ENCODE results near the gene MN1.

Gene MN1

GRCh38 chr22:27842669-27843431 lies 41.3 kb upstream of the MN1 start:
- Histone ChIP-seq H3K9me3 (ENCODE audit: insufficient read depth, low read length) (no peaks in the 10 kb centered on the region), H3K27me3 (ENCODE audit: low read length) (no peaks in the 10 kb centered on the region), H3K4me2 (ENCODE audit: low read depth, low read length, poor library complexity, severe bottlenecking) (no peak overlapping the region), H3K36me3 (ENCODE audit: low read length) (no peaks in the 10 kb centered on the region), H2AFZ (ENCODE audit: low read depth, low read length, severe bottlenecking) (no peak overlapping the region), H3K9me2 (replicated peaks; ENCODE audit: insufficient read depth, low read length) (no peaks in the 10 kb centered on the region), H3K4me3 (ENCODE audit: insufficient read depth, low read length, poor library complexity, severe bottlenecking) (no peak overlapping the region), H3K79me2 (ENCODE audit: insufficient read depth, low read length) (no peaks in the 10 kb centered on the region), H3F3A (ENCODE audit: insufficient read depth) (no peaks in the 10 kb centered on the region), H3K9ac (ENCODE audit: low read length) (no peak overlapping the region), H4K20me1 (ENCODE audit: low read depth, low read length) (no peaks in the 10 kb centered on the region), H3K27ac (ENCODE audit: low read depth, low read length) (no peak overlapping the region)
- TF ChIP-seq EZH2phosphoT487 (conservative IDR thresholded peaks at IDR 0.05; ENCODE audit: low read length) (no peak), CTCF (IDR thresholded peaks at IDR 0.05; ENCODE audit: insufficient read depth, low read length, poor library complexity, severe bottlenecking) (no peak)

GRCh38 chr22:27842201-27842600 lies 40.6 kb upstream of the MN1 start:
- Histone ChIP-seq H3K9me3 (ENCODE audit: insufficient read depth, low read length) (no peaks in the 10 kb centered on the region), H3K4me2 (ENCODE audit: low read depth, low read length, poor library complexity, severe bottlenecking) (no peak overlapping the region), H3K36me3 (ENCODE audit: low read length) (no peaks in the 10 kb centered on the region), H3K27me3 (ENCODE audit: low read length) (no peaks in the 10 kb centered on the region), H3F3A (ENCODE audit: insufficient read depth) (no peaks in the 10 kb centered on the region), H4K20me1 (ENCODE audit: low read depth, low read length) (no peaks in the 10 kb centered on the region), H3K9me2 (replicated peaks; ENCODE audit: insufficient read depth, low read length) (no peaks in the 10 kb centered on the region), H3K79me2 (ENCODE audit: insufficient read depth, low read length) (no peaks in the 10 kb centered on the region), H3K4me3 (ENCODE audit: insufficient read depth, low read length, poor library complexity, severe bottlenecking) (no peak overlapping the region), H3K27ac (ENCODE audit: low read depth, low read length) (no peak overlapping the region), H3K9ac (ENCODE audit: low read length) (no peak overlapping the region), H2AFZ (ENCODE audit: low read depth, low read length, severe bottlenecking) (no peak overlapping the region)
- TF ChIP-seq CTCF (IDR thresholded peaks at IDR 0.05; ENCODE audit: insufficient read depth, low read length, poor library complexity, severe bottlenecking) = no peak
- no peak for TF ChIP-seq EZH2phosphoT487 (conservative IDR thresholded peaks at IDR 0.05; ENCODE audit: low read length)

GRCh38 chr22:27840436-27840835 lies 38.9 kb upstream of the MN1 start:
- Histone ChIP-seq H3K36me3 (ENCODE audit: low read length) (no peaks in the 10 kb centered on the region), H3K27ac (ENCODE audit: low read depth, low read length) (no peak overlapping the region), H3K9ac (ENCODE audit: low read length) (no peak overlapping the region), H2AFZ (ENCODE audit: low read depth, low read length, severe bottlenecking) (no peak overlapping the region), H3K9me3 (ENCODE audit: insufficient read depth, low read length) (no peaks in the 10 kb centered on the region), H3K4me2 (ENCODE audit: low read depth, low read length, poor library complexity, severe bottlenecking) (no peak overlapping the region), H3K9me2 (replicated peaks; ENCODE audit: insufficient read depth, low read length) (no peaks in the 10 kb centered on the region), H3K4me3 (ENCODE audit: insufficient read depth, low read length, poor library complexity, severe bottlenecking) (no peak overlapping the region), H4K20me1 (ENCODE audit: low read depth, low read length) (no peaks in the 10 kb centered on the region), H3K79me2 (ENCODE audit: insufficient read depth, low read length) (no peaks in the 10 kb centered on the region), H3K27me3 (ENCODE audit: low read length) (no peaks in the 10 kb centered on the region), H3F3A (ENCODE audit: insufficient read depth) (no peaks in the 10 kb centered on the region)
- TF ChIP-seq CTCF (IDR thresholded peaks at IDR 0.05; ENCODE audit: insufficient read depth, low read length, poor library complexity, severe bottlenecking) = no peak
- no peak for TF ChIP-seq EZH2phosphoT487 (conservative IDR thresholded peaks at IDR 0.05; ENCODE audit: low read length)

Data from SU-DHL-6 (cell line).